Measurements from ENCODE around the gene VIL1.

DNA sequence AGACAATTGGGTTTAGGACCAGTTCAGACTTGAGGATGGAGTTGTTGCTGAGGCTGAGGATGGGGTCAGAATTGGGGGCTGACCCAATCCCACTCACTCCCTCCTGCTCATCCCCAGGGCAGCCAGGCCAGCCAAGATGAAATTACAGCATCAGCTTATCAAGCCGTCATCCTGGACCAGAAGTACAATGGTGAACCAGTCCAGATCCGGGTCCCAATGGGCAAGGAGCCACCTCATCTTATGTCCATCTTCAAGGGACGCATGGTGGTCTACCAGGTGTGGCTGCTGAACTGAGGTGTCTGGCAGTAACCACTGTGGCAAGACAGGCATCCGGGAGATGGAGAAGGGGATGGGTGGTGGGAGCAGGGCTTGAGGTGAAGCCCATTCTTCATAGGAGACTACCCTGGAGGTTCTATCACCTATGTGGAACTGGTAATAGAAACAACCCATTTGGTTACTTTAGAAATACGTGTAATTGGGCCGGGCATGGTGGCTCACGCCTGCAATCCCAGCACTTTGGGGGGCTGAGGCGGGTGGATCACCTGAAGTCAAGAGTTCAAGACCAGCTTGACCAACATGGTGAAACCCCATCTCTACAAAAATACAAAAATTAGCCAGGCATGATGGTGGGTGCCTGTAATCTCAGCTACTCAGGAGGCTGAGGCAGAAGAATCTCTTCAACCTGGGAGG is 13.9 kb downstream of the VIL1 start:
- TF ChIP-seq ZFX (IDR thresholded peaks at IDR 0.05), result no peak
- TF ChIP-seq, protein P1, sequence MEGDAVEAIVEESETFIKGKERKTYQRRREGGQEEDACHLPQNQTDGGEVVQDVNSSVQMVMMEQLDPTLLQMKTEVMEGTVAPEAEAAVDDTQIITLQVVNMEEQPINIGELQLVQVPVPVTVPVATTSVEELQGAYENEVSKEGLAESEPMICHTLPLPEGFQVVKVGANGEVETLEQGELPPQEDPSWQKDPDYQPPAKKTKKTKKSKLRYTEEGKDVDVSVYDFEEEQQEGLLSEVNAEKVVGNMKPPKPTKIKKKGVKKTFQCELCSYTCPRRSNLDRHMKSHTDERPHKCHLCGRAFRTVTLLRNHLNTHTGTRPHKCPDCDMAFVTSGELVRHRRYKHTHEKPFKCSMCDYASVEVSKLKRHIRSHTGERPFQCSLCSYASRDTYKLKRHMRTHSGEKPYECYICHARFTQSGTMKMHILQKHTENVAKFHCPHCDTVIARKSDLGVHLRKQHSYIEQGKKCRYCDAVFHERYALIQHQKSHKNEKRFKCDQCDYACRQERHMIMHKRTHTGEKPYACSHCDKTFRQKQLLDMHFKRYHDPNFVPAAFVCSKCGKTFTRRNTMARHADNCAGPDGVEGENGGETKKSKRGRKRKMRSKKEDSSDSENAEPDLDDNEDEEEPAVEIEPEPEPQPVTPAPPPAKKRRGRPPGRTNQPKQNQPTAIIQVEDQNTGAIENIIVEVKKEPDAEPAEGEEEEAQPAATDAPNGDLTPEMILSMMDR (IDR thresholded peaks at IDR 0.05 in 2 of 3, conservative IDR thresholded peaks at IDR 0.05 in 1 of 3; ENCODE audit: borderline replicate concordance in 1 of 3, insufficient read depth in 1 of 3, low read depth in 2 of 3, low read length in 2 of 3), result no peak
- no peak for TF ChIP-seq RAD21 (IDR thresholded peaks at IDR 0.05; ENCODE audit: low read depth)
- no peak for TF ChIP-seq POLR2A (IDR thresholded peaks at IDR 0.05; ENCODE audit: borderline replicate concordance, extremely low read depth, insufficient read depth, insufficient read length)
